IMR-90 (cell line): Measurements from ENCODE around the gene MAP3K5.

Experiments used
- BHLHE40 ChIP-seq: fragments of 150-350 bp; IDR thresholded peaks from 2 replicates; pipeline ENCODE4 v1.6.1; 2016; ENCODE audit warnings: mild to moderate bottlenecking, low read depth, low read length
- CEBPB ChIP-seq: IDR thresholded peaks from 2 replicates; pipeline ENCODE4 v1.6.1; 2012; ENCODE audit warnings: low read depth, low read length, improper control_type of control experiment
- CHD1 ChIP-seq: IDR thresholded peaks from 2 replicates; pipeline ENCODE4 v1.6.1; 2012; ENCODE audit warnings: low read depth, low read length, improper control_type of control experiment
- CTCF ChIP-seq: conservative IDR thresholded peaks from 2 replicates; pipeline ENCODE4 v1.5.1; 2012; ENCODE audit warnings: mild to moderate bottlenecking, low read depth, low read length, improper control_type of control experiment
- POLR2A ChIP-seq: IDR thresholded peaks from 2 replicates; pipeline ENCODE4 v1.6.1; 2012; ENCODE audit warnings: mild to moderate bottlenecking, low read depth, low read length
- RFX5 ChIP-seq: IDR thresholded peaks from 2 replicates; pipeline ENCODE4 v1.8.0; 2012; ENCODE audit warnings: low read depth, mild to moderate bottlenecking, low read length, moderate library complexity
- TF ChIP-seq, protein P1 (sequence below): fragments of 150-350 bp; IDR thresholded peaks from 2 replicates; pipeline ENCODE4 v1.6.1; 2017; ENCODE audit warnings: mild to moderate bottlenecking, antibody characterized with exemption, low read length, low read depth

GRCh38 chr6:136725124-136725523, 67.2 kb downstream of the MAP3K5 start:
- TF ChIP-seq POLR2A, result no peak
- TF ChIP-seq CTCF, result no peak
- TF ChIP-seq, protein P1, sequence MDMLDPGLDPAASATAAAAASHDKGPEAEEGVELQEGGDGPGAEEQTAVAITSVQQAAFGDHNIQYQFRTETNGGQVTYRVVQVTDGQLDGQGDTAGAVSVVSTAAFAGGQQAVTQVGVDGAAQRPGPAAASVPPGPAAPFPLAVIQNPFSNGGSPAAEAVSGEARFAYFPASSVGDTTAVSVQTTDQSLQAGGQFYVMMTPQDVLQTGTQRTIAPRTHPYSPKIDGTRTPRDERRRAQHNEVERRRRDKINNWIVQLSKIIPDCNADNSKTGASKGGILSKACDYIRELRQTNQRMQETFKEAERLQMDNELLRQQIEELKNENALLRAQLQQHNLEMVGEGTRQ, result no peak
- no peak for TF ChIP-seq CHD1
- TF ChIP-seq CEBPB, result no peak
- TF ChIP-seq BHLHE40, result no peak
- TF ChIP-seq RFX5, result no peak
